IPS-NIHi7 (cell line): ENCODE data around the gene MAPK14.

Source experiments
- DNase-seq: peaks from one replicate; pipeline ENCODE4 v3.0.0; 2012; ENCODE audit warnings: mixed read lengths; ENCODE audit errors: extremely low spot score

MAPK14 gene

DNA sequence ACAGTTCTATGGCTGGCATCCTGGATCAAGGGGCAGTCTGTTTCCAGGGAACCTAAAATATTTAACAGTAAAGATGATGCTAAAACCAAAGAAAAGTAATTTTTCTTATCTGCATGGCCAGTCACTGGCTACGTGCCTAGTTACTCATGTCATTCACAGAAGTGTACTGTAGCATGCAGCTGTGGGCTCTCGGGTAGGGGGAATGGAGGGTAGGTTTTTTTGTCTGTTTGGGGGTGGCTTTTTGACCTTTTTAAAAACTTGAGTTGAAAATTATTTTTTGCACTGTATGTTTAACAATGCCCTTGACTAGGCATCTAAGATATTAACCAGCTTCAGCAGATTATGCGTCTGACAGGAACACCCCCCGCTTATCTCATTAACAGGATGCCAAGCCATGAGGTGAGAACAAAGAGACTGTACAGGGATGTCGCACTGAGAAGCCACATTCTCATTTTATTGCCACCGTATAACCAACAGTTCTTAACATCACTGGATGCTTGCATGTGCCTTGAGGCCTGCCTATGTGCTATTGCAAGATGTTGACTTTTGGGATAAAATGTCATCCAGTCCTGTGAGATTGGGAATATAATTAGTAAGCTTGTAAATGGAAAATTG lies 72.4 kb downstream of the MAPK14 start:
- no peak for DNase-seq

DNA sequence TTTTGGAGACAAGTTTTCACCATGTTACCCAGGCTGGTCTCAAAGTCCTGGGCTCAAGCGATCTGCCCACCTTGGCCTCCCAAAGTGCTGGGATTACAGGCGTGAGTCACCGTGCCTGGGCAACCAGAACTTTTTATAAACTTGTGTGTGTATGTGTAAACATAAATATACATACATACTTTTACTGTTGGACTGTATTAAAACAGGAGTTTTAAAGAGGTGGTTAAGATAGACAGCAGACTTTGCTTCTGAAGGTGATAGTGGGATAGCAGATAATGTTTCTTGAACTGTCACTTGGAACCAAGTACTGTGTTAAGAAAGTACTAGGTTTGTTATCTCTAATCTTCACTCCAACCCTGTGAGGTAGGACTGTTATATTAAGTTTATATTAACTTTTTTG lies 74.1 kb downstream of the MAPK14 start:
- no peak for DNase-seq

DNA sequence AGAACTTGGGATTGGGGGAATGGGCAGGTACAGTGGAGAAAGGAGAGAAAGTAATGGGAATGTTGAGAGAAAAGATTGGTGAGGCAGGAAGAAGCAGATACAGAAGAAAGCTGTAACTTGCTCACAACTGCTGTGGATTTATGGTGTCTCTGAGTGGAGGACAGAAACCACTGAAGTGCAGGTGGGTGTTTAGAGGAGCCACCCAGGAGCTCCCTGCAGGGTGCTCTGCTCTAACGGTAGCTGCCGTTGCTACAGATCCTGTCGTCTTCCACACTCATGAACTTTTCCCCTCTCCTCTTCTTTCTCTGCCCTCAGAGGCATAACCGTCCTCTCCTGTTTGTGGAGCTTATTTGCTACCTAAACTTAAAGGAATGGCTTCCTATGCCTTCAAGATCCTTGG lies 75.2 kb downstream of the MAPK14 start:
- no peak for DNase-seq

DNA sequence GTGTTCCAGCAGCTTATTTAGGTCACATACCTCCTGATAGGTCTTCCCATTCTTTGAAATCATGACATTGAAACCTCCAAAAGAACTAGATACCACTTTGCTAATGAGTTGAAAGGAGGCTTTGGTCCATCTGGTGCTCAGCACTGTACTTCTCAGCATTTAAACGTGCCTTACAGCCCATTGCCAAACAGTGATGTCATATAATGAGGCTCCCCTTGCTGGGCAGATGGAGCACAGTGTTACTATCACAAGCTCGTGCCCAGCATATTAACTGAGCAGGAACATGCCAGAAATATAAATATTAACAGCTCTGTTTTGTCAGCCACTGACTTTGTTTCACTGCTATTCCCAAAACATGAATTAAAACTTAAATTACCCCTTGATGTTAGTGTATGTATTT lies 77.2 kb downstream of the MAPK14 start:
- DNase-seq: no peak

DNA sequence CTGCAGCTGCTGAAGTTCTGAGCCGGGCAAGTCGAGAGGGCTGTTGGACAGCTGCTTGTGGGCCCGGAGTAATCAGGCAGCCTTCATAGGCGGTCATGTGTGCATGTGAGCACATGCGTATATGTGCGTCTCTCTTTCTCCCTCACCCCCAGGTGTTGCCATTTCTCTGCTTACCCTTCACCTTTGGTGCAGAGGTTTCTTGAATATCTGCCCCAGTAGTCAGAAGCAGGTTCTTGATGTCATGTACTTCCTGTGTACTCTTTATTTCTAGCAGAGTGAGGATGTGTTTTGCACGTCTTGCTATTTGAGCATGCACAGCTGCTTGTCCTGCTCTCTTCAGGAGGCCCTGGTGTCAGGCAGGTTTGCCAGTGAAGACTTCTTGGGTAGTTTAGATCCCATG lies 81.5 kb downstream of the MAPK14 start:
- no peak for DNase-seq

DNA sequence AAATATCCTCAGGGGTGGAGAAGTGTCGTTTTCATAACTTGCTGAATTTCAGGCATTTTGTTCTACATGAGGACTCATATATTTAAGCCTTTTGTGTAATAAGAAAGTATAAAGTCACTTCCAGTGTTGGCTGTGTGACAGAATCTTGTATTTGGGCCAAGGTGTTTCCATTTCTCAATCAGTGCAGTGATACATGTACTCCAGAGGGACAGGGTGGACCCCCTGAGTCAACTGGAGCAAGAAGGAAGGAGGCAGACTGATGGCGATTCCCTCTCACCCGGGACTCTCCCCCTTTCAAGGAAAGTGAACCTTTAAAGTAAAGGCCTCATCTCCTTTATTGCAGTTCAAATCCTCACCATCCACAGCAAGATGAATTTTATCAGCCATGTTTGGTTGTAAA lies 82.4 kb downstream of the MAPK14 start:
- no peak for DNase-seq

DNA sequence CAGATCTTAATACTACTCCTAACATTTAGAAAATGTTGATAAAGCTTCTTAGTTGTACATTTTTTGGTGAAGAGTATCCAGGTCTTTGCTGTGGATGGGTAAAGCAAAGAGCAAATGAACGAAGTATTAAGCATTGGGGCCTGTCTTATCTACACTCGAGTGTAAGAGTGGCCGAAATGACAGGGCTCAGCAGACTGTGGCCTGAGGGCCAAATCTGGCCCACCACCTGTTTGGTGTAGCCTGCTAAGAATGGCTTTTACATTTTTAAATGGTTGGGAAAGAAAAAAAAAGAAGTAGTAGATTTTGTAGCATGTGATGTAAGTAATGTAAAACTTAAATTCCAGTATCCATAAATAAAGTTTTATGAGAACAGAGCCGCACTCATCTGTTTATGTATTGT lies 83.3 kb downstream of the MAPK14 start:
- no peak for DNase-seq

DNA sequence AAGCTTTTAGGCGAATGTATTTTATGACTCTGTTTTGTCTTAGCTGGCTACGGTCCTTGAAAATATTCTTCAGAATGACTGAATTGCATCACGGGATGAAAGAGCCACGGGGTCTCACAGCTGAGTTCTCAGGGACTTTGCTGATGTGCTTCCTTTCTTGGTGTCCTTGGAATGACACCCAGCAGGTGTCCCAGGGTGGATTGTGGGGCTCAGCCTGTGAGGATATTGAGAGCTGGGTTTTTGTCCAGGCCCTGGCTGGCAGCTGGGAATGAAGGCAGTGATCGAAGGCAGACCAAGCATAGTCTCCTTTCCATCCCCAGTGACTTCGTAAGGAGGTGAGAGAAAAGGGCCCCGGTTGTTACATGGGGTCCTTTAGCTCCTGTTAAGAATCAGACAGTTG lies 83.9 kb downstream of the MAPK14 start:
- DNase-seq: no peak

DNA sequence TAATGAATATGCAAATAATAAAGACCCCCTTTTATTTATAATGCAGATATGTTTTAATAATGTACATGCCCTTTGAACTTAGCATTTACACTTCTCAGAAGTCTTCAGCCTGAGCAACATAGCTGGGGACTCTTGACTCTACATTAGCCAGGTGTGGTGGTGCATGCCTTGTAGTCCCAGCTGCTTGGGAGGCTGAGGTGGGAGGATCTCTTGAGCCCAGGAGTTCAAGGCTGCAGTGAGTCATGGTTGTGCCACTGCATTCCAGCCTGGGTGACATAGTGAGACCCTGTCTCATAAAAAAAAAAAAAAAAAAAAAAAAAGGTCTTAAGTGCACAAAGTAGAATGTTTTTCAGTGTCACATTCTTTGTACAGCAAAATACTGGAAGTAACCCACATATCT lies 85.4 kb downstream of the MAPK14 start:
- no peak for DNase-seq

DNA sequence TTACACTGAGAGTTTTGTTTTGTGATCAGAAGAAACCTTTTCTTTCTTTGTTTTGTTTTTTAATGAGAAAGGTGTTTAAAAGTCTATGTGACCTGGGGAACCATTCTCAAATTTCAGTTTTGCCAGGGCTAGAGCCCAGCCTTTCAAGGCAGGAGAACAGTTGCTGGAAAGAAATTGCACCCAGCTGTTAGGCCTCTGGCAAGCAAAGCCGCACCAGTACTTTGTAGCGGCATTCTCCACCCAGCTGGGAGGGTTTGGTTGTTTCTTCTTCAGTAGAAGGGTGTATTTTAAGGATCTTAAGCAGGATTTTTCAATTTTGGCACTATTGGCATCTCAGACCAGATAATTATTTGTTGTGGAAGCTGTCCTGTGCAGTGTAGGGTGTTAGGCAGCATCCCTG lies 86.1 kb downstream of the MAPK14 start:
- DNase-seq: no peak

DNA sequence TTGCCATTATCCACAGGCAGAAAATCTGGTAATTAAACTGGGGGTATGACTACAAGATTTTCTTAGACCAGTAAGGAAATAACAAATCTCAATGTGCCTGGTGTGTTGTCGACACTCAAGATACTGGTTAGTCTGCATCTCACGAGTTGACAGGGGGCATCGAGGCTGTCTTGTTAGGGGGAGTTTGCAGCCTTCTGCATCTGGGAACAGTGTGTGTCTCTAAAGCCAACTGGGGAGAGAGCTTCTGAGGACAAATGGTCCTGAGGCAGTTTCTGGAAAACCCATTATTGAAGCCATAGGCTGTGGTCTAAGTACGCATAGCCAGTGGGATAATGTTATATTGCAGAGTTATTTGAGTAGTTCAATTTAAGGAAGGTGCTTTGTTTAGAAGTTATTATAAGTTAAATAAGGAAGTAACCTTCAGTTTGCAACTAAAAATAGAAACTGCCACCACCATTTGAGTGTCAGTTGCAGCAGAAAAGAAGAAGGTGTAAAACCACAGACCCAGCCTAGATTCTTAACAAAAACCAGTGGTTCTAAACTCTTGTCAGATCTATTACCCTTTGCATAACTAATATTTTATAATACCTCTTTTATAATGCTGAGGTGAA lies 87.3 kb downstream of the MAPK14 start:
- DNase-seq: no peak

DNA sequence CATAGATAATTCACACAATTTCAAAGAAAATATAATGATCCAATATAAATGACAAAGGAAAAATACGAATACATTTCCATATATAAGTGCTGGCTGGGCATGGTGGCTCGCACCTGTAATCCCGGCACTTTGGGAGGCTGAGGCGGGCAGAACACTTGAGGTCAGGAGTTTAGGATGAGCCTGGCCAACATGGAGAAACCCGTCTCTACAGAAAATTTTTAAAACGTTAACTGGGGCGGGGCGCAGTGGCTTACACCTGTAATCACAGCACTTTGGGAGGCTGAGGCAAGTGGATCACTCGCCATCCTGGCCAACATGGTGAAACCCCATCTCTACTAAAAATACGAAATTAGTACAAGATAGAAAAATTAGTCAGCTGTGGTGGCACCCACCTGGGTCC lies 87.8 kb downstream of the MAPK14 start:
- DNase-seq: no peak

DNA sequence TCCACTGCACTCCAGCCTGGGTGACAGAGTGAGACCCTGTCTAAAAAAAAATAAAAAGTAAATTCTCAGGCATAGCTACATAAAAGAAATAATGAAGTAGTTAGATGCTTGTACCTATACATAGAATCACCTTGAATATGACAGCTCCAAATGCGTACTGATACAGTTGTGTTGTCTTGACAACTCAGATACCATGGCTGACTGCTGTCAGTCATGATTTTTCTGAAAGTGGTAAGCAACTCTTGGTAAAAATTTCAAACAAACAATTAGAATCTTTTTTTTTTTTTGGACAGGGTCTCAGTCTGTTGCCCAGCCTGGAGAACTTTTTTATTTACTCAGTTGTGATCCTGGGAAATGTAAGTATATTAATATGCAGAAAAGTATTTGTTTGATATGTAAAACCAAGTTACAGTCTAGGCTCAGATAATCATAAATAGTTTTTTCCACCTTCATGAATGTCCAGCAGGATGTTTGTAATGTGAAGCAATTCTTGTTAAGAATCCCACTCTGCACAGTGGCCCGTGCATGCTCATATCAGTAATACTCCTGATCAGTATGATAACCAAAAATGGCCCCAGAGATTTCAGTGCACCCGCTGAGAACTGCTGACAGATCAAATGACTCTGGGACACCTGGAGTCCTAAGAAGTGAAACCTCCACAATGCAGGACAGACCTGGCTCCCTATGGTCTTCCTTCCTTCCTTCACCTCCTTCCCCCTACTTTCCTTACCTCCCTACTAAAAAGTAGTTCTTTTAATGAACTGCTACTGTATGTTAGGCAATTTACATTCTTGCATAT lies 88.7 kb downstream of the MAPK14 start:
- no peak for DNase-seq

DNA sequence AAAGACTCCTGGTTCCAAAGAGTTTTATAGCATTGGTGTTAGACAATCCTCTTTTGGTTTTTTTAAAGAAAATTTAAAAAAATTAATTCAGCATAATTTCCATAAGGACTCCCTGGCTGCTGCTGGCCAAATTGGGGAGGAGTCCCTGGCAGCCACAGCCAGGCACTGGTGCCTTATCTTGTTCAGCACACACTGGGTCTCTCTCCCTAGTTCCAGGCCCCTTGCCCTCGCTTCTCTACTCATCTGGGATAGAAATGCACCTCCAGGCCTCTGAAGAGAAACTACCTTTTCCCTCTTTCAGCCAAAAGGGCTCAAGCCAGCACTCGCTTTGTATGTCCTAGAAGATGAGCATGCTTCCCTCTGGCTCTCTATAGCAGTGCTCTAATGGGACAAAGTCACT lies 89.3 kb downstream of the MAPK14 start:
- DNase-seq: no peak

DNA sequence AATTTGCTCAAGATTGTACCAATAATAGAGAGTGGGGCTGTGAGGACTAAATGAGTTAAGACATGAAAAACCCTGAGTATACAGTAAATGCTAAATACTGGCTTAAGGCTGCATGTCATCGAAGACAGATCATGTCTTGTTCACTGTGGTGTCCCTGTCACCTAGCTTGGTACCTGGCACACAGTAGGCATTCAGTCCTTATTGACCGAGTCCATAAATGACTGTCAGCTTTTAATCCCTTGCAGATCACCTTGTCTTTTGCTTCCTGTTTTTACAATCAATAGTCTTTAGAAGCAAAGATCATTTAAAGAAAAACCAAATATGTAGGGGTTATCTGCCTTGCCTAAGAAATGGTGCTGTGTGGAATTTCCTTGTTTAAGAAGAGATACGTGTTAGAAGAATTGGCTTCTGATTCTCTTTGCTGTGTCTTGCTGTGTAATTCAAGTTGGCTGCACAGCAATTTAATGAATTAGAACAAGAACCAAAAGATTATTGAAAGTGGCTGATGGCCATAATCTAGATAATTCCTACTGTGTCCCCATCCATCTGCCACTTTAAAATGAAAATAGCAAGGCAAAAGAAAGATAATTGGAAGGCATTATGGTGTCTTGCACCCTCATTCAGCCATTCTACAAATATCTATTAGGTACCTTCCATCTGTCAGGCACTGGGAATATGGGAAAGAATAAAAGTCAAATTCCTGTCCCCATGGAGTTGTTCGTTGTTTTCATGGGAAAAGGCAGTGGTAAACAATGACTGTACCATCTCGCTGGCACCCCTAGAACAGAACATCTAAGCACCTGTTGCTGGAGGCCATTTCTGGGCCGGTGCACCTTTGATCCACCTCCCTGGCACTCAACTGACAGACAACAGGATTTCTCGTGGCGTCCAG lies 90.3 kb downstream of the MAPK14 start:
- no peak for DNase-seq

DNA sequence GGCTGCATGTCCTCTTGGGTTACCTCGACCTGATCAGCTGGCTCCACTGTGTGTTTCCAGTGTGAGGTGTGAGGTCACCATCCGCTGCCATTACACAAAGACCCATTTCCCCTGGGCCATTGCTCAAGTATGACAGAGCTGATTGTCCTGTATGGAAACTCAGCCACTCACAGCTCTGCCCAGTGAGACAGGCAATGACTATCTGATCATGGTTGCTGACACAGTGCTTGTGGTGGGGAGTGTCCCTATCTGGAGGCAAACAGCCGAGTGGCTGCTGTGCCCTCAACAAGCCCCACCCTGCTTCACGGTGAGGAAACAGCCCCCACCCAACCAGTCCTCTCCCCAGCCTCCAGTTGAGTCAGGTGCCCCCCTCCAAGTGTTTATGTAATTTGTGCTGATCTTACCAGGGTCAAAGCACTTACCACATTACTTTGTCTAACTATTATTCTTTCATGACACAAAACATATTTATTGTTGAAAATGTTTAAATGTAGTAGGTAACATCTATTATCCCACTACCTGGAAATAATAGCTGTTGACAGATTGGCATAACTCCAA lies 91.0 kb downstream of the MAPK14 start:
- no peak for DNase-seq

DNA sequence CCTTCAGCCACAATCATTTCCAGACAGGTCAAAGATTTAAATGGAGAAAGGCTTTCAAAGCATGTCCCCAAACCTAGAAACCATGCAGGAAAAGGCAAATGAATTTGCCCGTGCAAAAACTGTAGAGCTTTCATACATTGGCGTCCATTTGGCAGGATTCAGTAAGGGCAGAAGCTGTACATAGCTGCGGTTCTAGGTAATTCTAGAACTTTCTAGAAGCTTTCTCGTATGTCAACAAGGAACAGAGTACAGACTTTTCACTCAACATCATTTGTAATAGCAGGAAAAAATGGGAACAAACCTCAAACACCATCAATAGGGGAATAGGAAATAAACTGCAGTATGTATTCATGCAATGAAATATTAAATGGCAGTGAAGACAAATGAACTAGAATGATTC lies 91.6 kb downstream of the MAPK14 start:
- no peak for DNase-seq

DNA sequence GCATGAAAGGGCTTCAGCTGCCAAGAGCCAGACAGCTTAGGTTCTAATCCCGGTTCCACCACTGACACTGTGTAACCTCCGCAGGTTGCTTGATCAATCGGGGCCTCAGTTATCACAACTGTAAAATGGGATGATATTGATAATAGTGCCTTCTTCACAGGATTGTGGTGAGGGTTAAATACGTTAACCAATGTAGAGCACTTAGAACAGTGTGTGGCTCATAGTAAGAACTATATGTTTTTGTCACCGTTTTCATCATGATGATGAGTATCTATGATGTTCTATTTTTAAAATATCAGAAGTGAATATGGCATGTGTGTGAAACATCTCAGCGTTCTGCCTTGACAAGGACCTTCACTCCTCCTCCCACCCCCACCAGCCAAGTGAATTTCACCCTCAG lies 92.4 kb downstream of the MAPK14 start:
- DNase-seq: no peak

DNA sequence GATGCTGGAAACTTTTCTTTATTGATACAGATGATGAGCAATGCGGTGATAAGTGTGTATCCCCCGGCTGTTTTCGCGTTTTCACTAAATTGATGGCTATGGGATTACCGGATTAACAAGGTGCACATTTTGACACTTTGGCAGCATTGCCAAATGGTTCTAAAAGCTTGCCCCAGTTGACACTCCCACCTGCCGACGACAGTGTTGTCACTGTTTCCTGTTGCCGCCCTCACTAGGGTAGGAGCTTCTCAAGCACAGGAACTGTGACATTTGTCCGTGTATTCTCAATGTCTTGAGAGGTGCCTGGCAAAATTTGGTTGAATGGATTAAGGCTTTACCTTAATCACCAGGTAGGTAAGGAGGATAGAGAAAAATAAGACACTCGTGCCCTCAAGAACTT lies 92.9 kb downstream of the MAPK14 start:
- DNase-seq: no peak

DNA sequence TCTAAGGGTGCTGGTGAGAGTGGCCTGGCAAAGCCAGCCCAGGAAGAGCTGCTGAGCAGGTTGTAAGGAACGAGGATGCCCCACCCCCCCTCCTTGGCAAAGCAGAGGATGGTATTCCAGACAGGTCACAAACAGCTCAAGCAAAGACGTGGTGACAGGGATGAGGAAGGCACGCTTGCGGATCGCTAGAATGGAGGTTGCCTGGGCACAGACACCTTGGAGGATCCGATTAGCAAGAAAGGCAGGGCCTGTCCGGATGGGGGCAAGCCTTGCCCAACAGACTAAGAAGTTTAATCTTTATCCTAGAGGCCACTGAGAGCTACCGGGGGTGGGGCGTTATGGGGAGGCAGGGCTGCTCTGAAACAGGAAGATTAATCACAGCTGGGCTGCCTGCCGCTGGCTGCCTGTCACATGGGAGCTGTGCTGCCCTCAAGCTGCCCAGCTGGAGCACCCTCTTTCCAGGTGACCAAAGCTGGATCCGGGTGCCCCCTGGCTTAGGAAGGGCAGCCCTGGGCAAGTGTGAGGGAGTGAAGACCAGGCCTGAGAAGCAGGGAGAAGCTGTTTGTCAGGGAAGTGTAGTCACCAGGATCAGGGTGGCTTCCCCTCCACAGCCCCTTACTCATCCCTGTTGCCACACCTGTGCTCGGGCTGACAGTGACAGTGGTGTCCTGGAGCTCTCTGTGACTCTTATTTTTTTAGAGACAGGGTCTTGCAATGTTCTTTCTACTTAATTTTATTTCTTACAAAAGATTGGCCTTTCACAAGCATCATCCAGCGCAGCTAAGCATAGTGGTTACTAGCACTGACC lies 93.6 kb downstream of the MAPK14 start:
- DNase-seq: no peak
